ENCODE results near the gene HES1. TPM values are rescaled to one million over a fixed set of nuclear protein-coding genes. Genes with fewer than 3 reads are reported as not detected.

Gene HES1
- total and polyA plus RNA-seq, 5 experiments from 2014 or later, result not detected

GRCh38 chr3:194105292-194105691 is 30.7 kb upstream of the HES1 start:
- H3K4me1 Mint-ChIP-seq, result peaks cover 5 to 73% (median 10%) of the 10 kb centered on the region in 4 donors
- H3K4me3 Mint-ChIP-seq, result no peak overlapping the region
- POLR2A ChIA-PET, result no interaction called here
- DNase-seq, result no peak
- ATAC-seq, result no peak
- H3K9me3 Mint-ChIP-seq, result no peaks in the 10 kb centered on the region
- peaks cover 0 to 46% (median 0%) of the 10 kb centered on the region in 5 donors for H3K27me3 Mint-ChIP-seq
- H3K27ac Mint-ChIP-seq, result peak overlapping the region in 3 of 10 donors; percentile 10 to 33 (median 10)
- no peaks in the 10 kb centered on the region for H3K36me3 Mint-ChIP-seq

GRCh38 chr3:194107107-194107506 is 28.8 kb upstream of the HES1 start:
- POLR2A ChIA-PET, result interaction anchor here (1.0 kb wide), 1 partner anchor 25 kb away, joined by 4 read pairs; no protein-coding TSS in a partner anchor
- Mint-ChIP-seq H3K4me3 (no peak overlapping the region), H3K27ac (no peak overlapping the region), H3K9me3 (no peaks in the 10 kb centered on the region), H3K27me3 (peaks cover 0 to 40% (median 0%) of the 10 kb centered on the region in 5 donors), H3K36me3 (no peaks in the 10 kb centered on the region), H3K4me1 (peaks cover 5 to 58% (median 10%) of the 10 kb centered on the region in 4 donors)
- ATAC-seq (no peak), DNase-seq (no peak)

GRCh38 chr3:194109192-194109863 is 26.6 kb upstream of the HES1 start:
- ATAC-seq (no peak), DNase-seq (no peak)
- no peak overlapping the region for H3K4me3 Mint-ChIP-seq
- POLR2A ChIA-PET, result no interaction called here
- peaks cover 0 to 41% (median under 1%) of the 10 kb centered on the region in 4 donors for H3K4me1 Mint-ChIP-seq
- H3K27me3 Mint-ChIP-seq, result peaks cover 0 to 40% (median 2%) of the 10 kb centered on the region in 5 donors
- no peak overlapping the region for H3K27ac Mint-ChIP-seq
- no peaks in the 10 kb centered on the region for H3K9me3 Mint-ChIP-seq
- H3K36me3 Mint-ChIP-seq, result no peaks in the 10 kb centered on the region

- Mint-ChIP-seq H3K27me3 (peaks cover 0 to 34% (median 2%) of the 10 kb centered on the region in 5 donors), H3K9me3 (no peaks in the 10 kb centered on the region), H3K36me3 (no peaks in the 10 kb centered on the region), H3K4me3 (no peak overlapping the region), H3K4me1 (peaks cover 0 to 32% (median 0%) of the 10 kb centered on the region in 4 donors), H3K27ac (no peak overlapping the region)
- no peak for DNase-seq
- ATAC-seq, result no peak
- POLR2A ChIA-PET, result no interaction called here
These were observed 25.5 kb upstream of the HES1 start for GRCh38 chr3:194110483-194110882.

- DNase-seq (no peak), ATAC-seq (no peak)
- Mint-ChIP-seq H3K9me3 (no peaks in the 10 kb centered on the region), H3K4me3 (no peak overlapping the region), H3K36me3 (no peaks in the 10 kb centered on the region), H3K27ac (no peak overlapping the region), H3K27me3 (peaks cover 0 to 28% (median 2%) of the 10 kb centered on the region in 5 donors), H3K4me1 (peaks cover 0 to 23% (median 0%) of the 10 kb centered on the region in 4 donors)
- POLR2A ChIA-PET, result no interaction called here
These were observed 24.6 kb upstream of the HES1 start for GRCh38 chr3:194111336-194111735.

GRCh38 chr3:194112120-194113106 is 23.5 kb upstream of the HES1 start:
- peaks cover 0 to 17% (median 5%) of the 10 kb centered on the region in 5 donors for H3K27me3 Mint-ChIP-seq
- DNase-seq, result no peak
- peaks cover 0 to 15% (median 0%) of the 10 kb centered on the region in 4 donors for H3K4me1 Mint-ChIP-seq
- H3K27ac Mint-ChIP-seq, result no peak overlapping the region
- POLR2A ChIA-PET, result no interaction called here
- no peaks in the 10 kb centered on the region for H3K36me3 Mint-ChIP-seq
- ATAC-seq, result no peak
- H3K4me3 Mint-ChIP-seq, result no peak overlapping the region
- H3K9me3 Mint-ChIP-seq, result no peaks in the 10 kb centered on the region

- Mint-ChIP-seq H3K27ac (no peak overlapping the region), H3K9me3 (no peaks in the 10 kb centered on the region), H3K36me3 (no peaks in the 10 kb centered on the region), H3K4me1 (peaks cover 0 to 6% (median 0%) of the 10 kb centered on the region in 4 donors), H3K27me3 (peaks cover 0 to 8% (median 6%) of the 10 kb centered on the region in 5 donors), H3K4me3 (no peak overlapping the region)
- ATAC-seq (no peak), DNase-seq (no peak)
- POLR2A ChIA-PET, result no interaction called here
These were observed 21.8 kb upstream of the HES1 start for GRCh38 chr3:194114123-194114522.

GRCh38 chr3:194117104-194117845 is 18.7 kb upstream of the HES1 start:
- H3K4me3 Mint-ChIP-seq, result no peak overlapping the region
- ATAC-seq (no peak), DNase-seq (no peak)
- no peak overlapping the region for H3K27ac Mint-ChIP-seq
- POLR2A ChIA-PET, result no interaction called here
- H3K9me3 Mint-ChIP-seq, result no peaks in the 10 kb centered on the region
- no peaks in the 10 kb centered on the region for H3K36me3 Mint-ChIP-seq
- H3K27me3 Mint-ChIP-seq, result peaks cover 0 to 13% (median 4%) of the 10 kb centered on the region in 5 donors
- H3K4me1 Mint-ChIP-seq, result peaks cover 0 to 18% (median 0%) of the 10 kb centered on the region in 4 donors

GRCh38 chr3:194118920-194119319 is 17.0 kb upstream of the HES1 start:
- Mint-ChIP-seq H3K4me1 (peaks cover 0 to 18% (median 0%) of the 10 kb centered on the region in 4 donors), H3K36me3 (no peaks in the 10 kb centered on the region), H3K4me3 (no peak overlapping the region), H3K9me3 (no peaks in the 10 kb centered on the region), H3K27ac (no peak overlapping the region), H3K27me3 (peaks cover 4 to 16% (median 12%) of the 10 kb centered on the region in 5 donors)
- POLR2A ChIA-PET, result no interaction called here
- DNase-seq (no peak), ATAC-seq (no peak)

- Mint-ChIP-seq H3K4me1 (peaks cover 0 to 18% (median 0%) of the 10 kb centered on the region in 4 donors), H3K27me3 (peaks cover 4 to 16% (median 12%) of the 10 kb centered on the region in 5 donors), H3K9me3 (no peaks in the 10 kb centered on the region), H3K4me3 (no peak overlapping the region), H3K27ac (no peak overlapping the region), H3K36me3 (no peaks in the 10 kb centered on the region)
- POLR2A ChIA-PET, result no interaction called here
- DNase-seq (no peak), ATAC-seq (no peak)
These were observed 15.9 kb upstream of the HES1 start for GRCh38 chr3:194119831-194120590.

- Mint-ChIP-seq H3K9me3 (no peaks in the 10 kb centered on the region), H3K4me3 (no peak overlapping the region), H3K36me3 (no peaks in the 10 kb centered on the region), H3K27me3 (peaks cover 4 to 16% (median 12%) of the 10 kb centered on the region in 5 donors), H3K27ac (no peak overlapping the region), H3K4me1 (peaks cover 0 to 18% (median 0%) of the 10 kb centered on the region in 4 donors)
- POLR2A ChIA-PET, result interaction anchor here (0.6 kb wide), 1 partner anchor 324 kb away, joined by 4 read pairs; no protein-coding TSS in a partner anchor
- no peak for ATAC-seq
- no peak for DNase-seq
These were observed 14.9 kb upstream of the HES1 start for GRCh38 chr3:194120789-194121770.

Data from naive thymus-derived CD8-positive, alpha-beta T cell (primary cell).